ENCODE data around the gene OR4K17.
"Not testable (repeated sequence)": the region's sequence is repeated elsewhere in the genome, so short reads cannot be mapped to it uniquely, and the experiment has no call there.

OR4K17 gene

DNA sequence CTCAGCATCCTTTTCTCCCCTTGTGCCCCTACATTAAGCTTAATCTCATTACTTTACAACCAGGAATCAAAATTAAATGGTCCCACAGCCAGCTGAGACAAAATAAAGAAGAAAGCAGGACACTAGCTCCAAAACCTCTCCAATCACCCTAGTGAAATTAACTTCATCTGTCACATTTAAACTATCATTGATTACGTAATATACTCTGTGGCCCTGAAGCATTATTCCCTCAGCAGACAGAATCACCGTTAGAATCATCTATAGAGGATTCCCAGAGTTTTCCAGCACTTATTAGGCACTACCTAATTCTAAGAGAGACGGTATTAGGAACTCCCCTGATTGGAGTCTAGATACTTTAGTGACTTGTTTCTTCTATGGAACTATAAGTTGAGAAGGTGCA is at the start of gene OR4K17:
OR4K17 (plus strand) TSS at position 302 of the 400 bp plus-strand sequence. CDS start 6,761 bp downstream, outside the sequence.
- Histone ChIP-seq H3K27me3 (ENCODE audit: insufficient read depth, poor library complexity, severe bottlenecking) (peaks cover 16% of the 10 kb centered on the region), H3K27ac (ENCODE audit: poor library complexity, severe bottlenecking) (no peak within 1 kb of the TSS), H3K4me1 (ENCODE audit: insufficient read depth, poor library complexity, severe bottlenecking) (no peaks in the 10 kb centered on the region), H3K4me3 (ENCODE audit: severe bottlenecking) (no peak within 1 kb of the TSS), H3K36me3 (ENCODE audit: low read depth) (no peaks in the 10 kb centered on the region), H3K9me3 (ENCODE audit: severe bottlenecking) (no peaks in the 10 kb centered on the region)
- no peak for ATAC-seq (ENCODE audit: low read depth)
- DNase-seq (ENCODE audit: low spot score): no peak
- TF ChIP-seq CTCF (IDR thresholded peaks at IDR 0.05; ENCODE audit: poor library complexity, severe bottlenecking): no peak

DNA sequence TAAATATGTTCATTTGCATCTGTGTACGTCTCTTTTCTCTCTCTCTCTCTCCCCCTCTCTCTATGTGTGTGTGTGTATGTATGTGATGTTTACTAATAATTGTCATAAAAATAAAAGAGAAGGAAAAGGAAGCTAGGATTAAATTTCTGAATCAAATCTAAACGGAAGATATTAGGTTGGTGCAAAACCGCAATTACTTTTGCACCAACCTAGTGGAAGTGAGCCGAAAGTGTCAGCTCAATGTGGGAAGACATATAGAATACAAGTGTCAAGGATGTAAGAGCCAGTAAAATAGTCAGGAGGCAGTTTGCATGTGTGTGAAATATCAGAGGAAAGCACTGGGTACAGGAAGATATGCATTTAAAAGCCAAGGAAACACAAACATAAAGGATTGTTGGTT is 18.5 kb upstream of the OR4K17 start:
- H3K27me3 ChIP-seq (ENCODE audit: insufficient read depth, poor library complexity, severe bottlenecking): peaks cover 24% of the 10 kb centered on the region
- no peaks in the 10 kb centered on the region for H3K9me3 ChIP-seq (ENCODE audit: severe bottlenecking)
- no peak overlapping the region for H3K27ac ChIP-seq (ENCODE audit: poor library complexity, severe bottlenecking)
- TF ChIP-seq CTCF (IDR thresholded peaks at IDR 0.05; ENCODE audit: poor library complexity, severe bottlenecking): no peak
- DNase-seq (ENCODE audit: low spot score) (no peak), ATAC-seq (ENCODE audit: low read depth) (no peak)
- no peaks in the 10 kb centered on the region for H3K36me3 ChIP-seq (ENCODE audit: low read depth)
- H3K4me3 ChIP-seq (ENCODE audit: severe bottlenecking): no peak overlapping the region
- peaks cover 4% of the 10 kb centered on the region for H3K4me1 ChIP-seq (ENCODE audit: insufficient read depth, poor library complexity, severe bottlenecking)

DNA sequence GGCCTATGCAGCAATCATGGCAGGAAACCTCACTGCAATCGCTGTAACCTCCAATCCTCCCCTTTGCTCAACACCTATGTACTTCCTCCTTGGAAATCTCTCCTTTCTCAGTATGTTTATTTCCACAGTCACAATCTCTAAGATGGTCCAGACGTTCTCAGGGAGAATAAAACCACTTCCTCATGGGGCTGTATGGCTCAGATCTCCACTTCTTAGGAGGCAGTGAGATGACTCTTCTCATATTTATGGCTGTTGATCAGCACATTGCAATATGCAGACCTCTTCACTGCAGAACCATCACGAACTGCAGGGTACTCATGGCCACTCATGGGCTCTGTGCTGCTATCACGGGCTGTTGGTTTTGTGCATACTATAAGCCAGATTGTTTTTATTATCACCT is 17.1 kb upstream of the OR4K17 start:
- DNase-seq (ENCODE audit: low spot score): no peak
- no peaks in the 10 kb centered on the region for H3K36me3 ChIP-seq (ENCODE audit: low read depth)
- peaks cover 22% of the 10 kb centered on the region for H3K27me3 ChIP-seq (ENCODE audit: insufficient read depth, poor library complexity, severe bottlenecking)
- H3K9me3 ChIP-seq (ENCODE audit: severe bottlenecking): no peaks in the 10 kb centered on the region
- no peak for ATAC-seq (ENCODE audit: low read depth)
- no peak for TF ChIP-seq CTCF (IDR thresholded peaks at IDR 0.05; ENCODE audit: poor library complexity, severe bottlenecking)
- no peak overlapping the region for H3K4me3 ChIP-seq (ENCODE audit: severe bottlenecking)
- no peak overlapping the region for H3K27ac ChIP-seq (ENCODE audit: poor library complexity, severe bottlenecking)
- peaks cover 4% of the 10 kb centered on the region for H3K4me1 ChIP-seq (ENCODE audit: insufficient read depth, poor library complexity, severe bottlenecking)

DNA sequence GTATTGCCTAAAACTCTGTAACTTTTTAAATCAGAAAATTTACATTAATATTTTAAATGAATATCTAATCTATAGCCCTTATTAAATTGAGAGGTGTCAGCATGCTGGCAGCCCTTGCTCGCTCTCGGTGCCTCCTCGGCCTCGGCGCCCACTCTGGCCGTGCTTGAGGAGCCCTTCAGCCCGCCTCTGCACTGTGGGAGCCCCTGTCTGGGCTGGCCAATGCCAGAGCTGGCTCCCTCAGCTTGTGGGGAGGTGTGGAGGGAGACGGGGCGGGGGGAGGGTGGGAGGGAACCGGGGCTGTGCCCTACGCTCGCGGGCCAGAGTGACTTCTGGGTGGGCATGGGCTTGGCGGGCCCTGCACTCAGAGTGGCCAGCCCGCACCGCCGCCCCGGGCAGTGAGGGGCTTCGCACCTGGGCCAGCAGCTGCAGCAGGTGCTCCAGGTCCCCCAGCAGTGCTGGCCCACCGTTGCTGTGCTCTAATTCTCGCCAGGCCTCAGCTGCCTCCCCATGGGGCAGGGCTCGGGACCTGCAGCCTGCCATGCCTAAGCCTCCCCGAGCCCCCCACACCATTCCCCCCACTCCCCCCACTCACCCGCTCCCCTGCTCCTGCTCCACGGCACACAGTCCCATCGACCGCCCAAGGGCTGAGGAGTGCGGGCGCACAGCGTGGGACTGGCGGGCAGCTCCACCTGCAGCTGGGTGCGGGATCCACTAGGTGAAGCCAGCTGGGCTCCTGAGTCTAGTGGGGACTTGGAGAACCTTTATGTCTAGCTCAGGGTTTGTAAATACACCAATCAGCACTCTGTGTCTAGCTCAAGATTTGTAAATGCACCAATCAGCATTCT is 11.4 kb upstream of the OR4K17 start:
- H3K9me3 ChIP-seq (ENCODE audit: severe bottlenecking); H3K4me1 ChIP-seq (ENCODE audit: insufficient read depth, poor library complexity, severe bottlenecking); H3K4me3 ChIP-seq (ENCODE audit: severe bottlenecking); DNase-seq (ENCODE audit: low spot score); H3K36me3 ChIP-seq (ENCODE audit: low read depth); ATAC-seq (ENCODE audit: low read depth); H3K27ac ChIP-seq (ENCODE audit: poor library complexity, severe bottlenecking): not testable (repeated sequence)
- H3K27me3 ChIP-seq (ENCODE audit: insufficient read depth, poor library complexity, severe bottlenecking): peaks cover 14% of the 10 kb centered on the region

- no peaks in the 10 kb centered on the region for H3K4me1 ChIP-seq (ENCODE audit: insufficient read depth, poor library complexity, severe bottlenecking)
- no peaks in the 10 kb centered on the region for H3K36me3 ChIP-seq (ENCODE audit: low read depth)
- H3K9me3 ChIP-seq (ENCODE audit: severe bottlenecking): no peaks in the 10 kb centered on the region
- TF ChIP-seq CTCF (IDR thresholded peaks at IDR 0.05; ENCODE audit: poor library complexity, severe bottlenecking): no peak
- ATAC-seq (ENCODE audit: low read depth): no peak
- no peak for DNase-seq (ENCODE audit: low spot score)
- no peak overlapping the region for H3K4me3 ChIP-seq (ENCODE audit: severe bottlenecking)
- no peak overlapping the region for H3K27ac ChIP-seq (ENCODE audit: poor library complexity, severe bottlenecking)
- H3K27me3 ChIP-seq (ENCODE audit: insufficient read depth, poor library complexity, severe bottlenecking): peaks cover 16% of the 10 kb centered on the region
Measured at GRCh38 chr14:20112321-20112720, 1.8 kb downstream of the OR4K17 start.
